ENCODE results near the gene DYNLT2B. TPM values are rescaled to one million over a fixed set of nuclear protein-coding genes. Genes with fewer than 3 reads are reported as not detected.

DYNLT2B gene
- total RNA-seq, 1 experiment from 2014 or later: 12.1 TPM

DNA sequence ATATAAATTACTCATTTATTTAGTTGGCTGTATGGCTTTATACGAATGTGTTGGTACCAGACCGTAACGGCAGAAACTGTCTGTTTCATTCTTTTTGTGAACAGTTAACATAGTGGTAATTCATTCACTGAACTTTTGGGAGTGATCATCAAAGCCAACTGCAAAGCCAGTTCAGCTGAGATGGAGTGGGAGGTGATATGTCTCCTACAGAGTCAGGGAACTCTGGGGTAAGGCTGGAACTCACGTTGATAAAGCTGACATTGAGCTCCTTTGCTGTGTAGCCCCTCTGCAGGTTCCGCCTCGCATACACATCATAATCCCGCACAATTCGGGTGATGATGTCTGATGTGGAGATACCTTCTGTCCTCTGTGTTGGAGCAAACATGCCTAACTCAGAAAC, 76.3 kb downstream of the DYNLT2B start:
- ChIA-PET POLR2A (no interaction called here), CTCF (no interaction called here)
- TF ChIP-seq, protein P1, sequence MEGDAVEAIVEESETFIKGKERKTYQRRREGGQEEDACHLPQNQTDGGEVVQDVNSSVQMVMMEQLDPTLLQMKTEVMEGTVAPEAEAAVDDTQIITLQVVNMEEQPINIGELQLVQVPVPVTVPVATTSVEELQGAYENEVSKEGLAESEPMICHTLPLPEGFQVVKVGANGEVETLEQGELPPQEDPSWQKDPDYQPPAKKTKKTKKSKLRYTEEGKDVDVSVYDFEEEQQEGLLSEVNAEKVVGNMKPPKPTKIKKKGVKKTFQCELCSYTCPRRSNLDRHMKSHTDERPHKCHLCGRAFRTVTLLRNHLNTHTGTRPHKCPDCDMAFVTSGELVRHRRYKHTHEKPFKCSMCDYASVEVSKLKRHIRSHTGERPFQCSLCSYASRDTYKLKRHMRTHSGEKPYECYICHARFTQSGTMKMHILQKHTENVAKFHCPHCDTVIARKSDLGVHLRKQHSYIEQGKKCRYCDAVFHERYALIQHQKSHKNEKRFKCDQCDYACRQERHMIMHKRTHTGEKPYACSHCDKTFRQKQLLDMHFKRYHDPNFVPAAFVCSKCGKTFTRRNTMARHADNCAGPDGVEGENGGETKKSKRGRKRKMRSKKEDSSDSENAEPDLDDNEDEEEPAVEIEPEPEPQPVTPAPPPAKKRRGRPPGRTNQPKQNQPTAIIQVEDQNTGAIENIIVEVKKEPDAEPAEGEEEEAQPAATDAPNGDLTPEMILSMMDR (IDR thresholded peaks at IDR 0.05; ENCODE audit: insufficient read depth in 1 of 2, low read depth in 1 of 2, low read length in 1 of 2, severe bottlenecking in 1 of 2, unreplicated experiment in 1 of 2): no peak
- H3K4me1 ChIP-seq: no peaks in the 10 kb centered on the region
- H3K36me3 Mint-ChIP-seq (ENCODE audit: insufficient read depth, unreplicated experiment): peaks cover 35% of the 10 kb centered on the region
- no peak overlapping the region for H3K4me3 Mint-ChIP-seq (ENCODE audit: unreplicated experiment)
- H3K27me3 Mint-ChIP-seq (ENCODE audit: insufficient read depth, unreplicated experiment): no peaks in the 10 kb centered on the region
- H3K9me3 ChIP-seq: no peaks in the 10 kb centered on the region
- H3K27me3 ChIP-seq (replicated peaks; ENCODE audit: control insufficient read depth, insufficient read depth, low read length): no peaks in the 10 kb centered on the region
- H3K36me3 ChIP-seq (ENCODE audit: control insufficient read depth, insufficient read depth, low read length): no peaks in the 10 kb centered on the region
- no peak for DNase-seq
- intact Hi-C loops (cut with micrococcal nuclease; ENCODE audit: unreplicated experiment): no loop called here
- H3K27ac Mint-ChIP-seq (ENCODE audit: unreplicated experiment): no peak overlapping the region
- H3K4me3 ChIP-seq (ENCODE audit: low read depth, low read length): no peak overlapping the region
- no peaks in the 10 kb centered on the region for H3K4me1 Mint-ChIP-seq (ENCODE audit: low read depth, unreplicated experiment)
- BruUV-seq (replicated peaks): no TSS peak
- no peaks in the 10 kb centered on the region for H3K9me3 Mint-ChIP-seq (ENCODE audit: unreplicated experiment)

Other genes with a start within 250 kb of the DYNLT2B start
- 267 and 293 TPM in 2 replicates for gene TFRC, start 236.2 kb downstream of the DYNLT2B start, total RNA-seq (2022)
- gene ZDHHC19, start 106.8 kb downstream of the DYNLT2B start, total RNA-seq (2022): not detected in 2 replicates
- gene SLC51A, start 101.7 kb downstream of the DYNLT2B start, total RNA-seq (2022): not detected in 2 replicates
- 52.2 and 54.6 TPM in 2 replicates for gene PCYT1A, start 30.5 kb downstream of the DYNLT2B start, total RNA-seq (2022)
- not detected in 2 replicates for gene TM4SF19, start 20.1 kb upstream of the DYNLT2B start, total RNA-seq (2022)
- 59.9 and 62.7 TPM in 2 replicates for gene UBXN7, start 114.2 kb upstream of the DYNLT2B start, total RNA-seq (2022)
- gene RNF168, start 185.5 kb upstream of the DYNLT2B start, total RNA-seq (2022): 18.5 and 18.9 TPM in 2 replicates
- gene SMCO1, start 197.1 kb upstream of the DYNLT2B start, total RNA-seq (2022): not detected in 2 replicates

Data from Caco-2 (cell line).